Measurements from ENCODE around the gene U2AF1L4.

Gene U2AF1L4

GRCh38 chr19:35745328-35746086, at the start of gene U2AF1L4, which contains the start of gene PSENEN:
U2AF1L4 (minus strand) TSS chr19:35745418; CDS start chr19:35745391, 27 bp downstream.
PSENEN (plus strand) TSS chr19:35745651; CDS start chr19:35745931, 280 bp downstream.
- DNase-seq: peak; percentile 97

GRCh38 chr19:35793381-35794165, 48.4 kb upstream of the U2AF1L4 start:
- DNase-seq: no peak

GRCh38 chr19:35792888-35793287, 47.7 kb upstream of the U2AF1L4 start:
- no peak for DNase-seq

GRCh38 chr19:35792312-35792711, 47.1 kb upstream of the U2AF1L4 start:
- DNase-seq: no peak

GRCh38 chr19:35791814-35792279, 46.6 kb upstream of the U2AF1L4 start:
- DNase-seq: no peak

- DNase-seq: peak; percentile 23
Measured at GRCh38 chr19:35790981-35791813, 46.0 kb upstream of the U2AF1L4 start.

GRCh38 chr19:35789978-35790944, 45.0 kb upstream of the U2AF1L4 start:
- DNase-seq: no peak

- DNase-seq: no peak
Measured at GRCh38 chr19:35789195-35789977, 44.2 kb upstream of the U2AF1L4 start.

GRCh38 chr19:35788205-35788960, 43.2 kb upstream of the U2AF1L4 start:
- DNase-seq: no peak

GRCh38 chr19:35787227-35787799, 42.1 kb upstream of the U2AF1L4 start:
- DNase-seq: no peak

- no peak for DNase-seq
Measured at GRCh38 chr19:35786299-35787160, 41.3 kb upstream of the U2AF1L4 start.

- DNase-seq: no peak
Measured at GRCh38 chr19:35785339-35785627, 40.1 kb upstream of the U2AF1L4 start.

- no peak for DNase-seq
Measured at GRCh38 chr19:35784503-35785338, 39.5 kb upstream of the U2AF1L4 start.

- DNase-seq: no peak
Measured at GRCh38 chr19:35783469-35784434, 38.5 kb upstream of the U2AF1L4 start.

- no peak for DNase-seq
Measured at GRCh38 chr19:35782589-35782988, 37.4 kb upstream of the U2AF1L4 start.

GRCh38 chr19:35781650-35782049, 36.4 kb upstream of the U2AF1L4 start:
- no peak for DNase-seq

- no peak for DNase-seq
Measured at GRCh38 chr19:35780717-35781116, 35.5 kb upstream of the U2AF1L4 start.
